H9 (cell line): ENCODE data around the gene MXD4. TPM values are rescaled to one million over a fixed set of nuclear protein-coding genes. Genes with fewer than 3 reads are reported as not detected.

Experiments
- DNase-seq: peaks from one replicate; pipeline ENCODE4 v3.0.0-alpha.2; 2017
- H2AFZ ChIP-seq: one replicate; pipeline ENCODE4 v1.6.1; 2013; ENCODE audit warnings: mild to moderate bottlenecking, low read length, control low read depth, moderate library complexity
- H2AK5ac ChIP-seq: 2 replicates; pipeline ENCODE4 v1.6.1; 2013; ENCODE audit warnings: low read length, control low read depth, mixed read lengths; ENCODE audit not compliant: insufficient read length
- H2BK120ac ChIP-seq: one replicate; pipeline ENCODE4 v1.6.1; 2013; ENCODE audit warnings: low read depth, mild to moderate bottlenecking, low read length, control low read depth, inconsistent platforms; ENCODE audit not compliant: poor library complexity, severe bottlenecking
- H2BK12ac ChIP-seq: 2 replicates; pipeline ENCODE4 v1.6.1; 2013; ENCODE audit warnings: low read length, control low read depth, mixed read lengths, low read depth; ENCODE audit not compliant: insufficient read length
- H2BK15ac ChIP-seq: 2 replicates; pipeline ENCODE4 v1.6.1; 2013; ENCODE audit warnings: low read depth, low read length, control low read depth
- H2BK20ac ChIP-seq: one replicate; pipeline ENCODE4 v1.6.1; 2013; ENCODE audit warnings: low read depth, mild to moderate bottlenecking, low read length, control low read depth, inconsistent platforms; ENCODE audit not compliant: poor library complexity, severe bottlenecking
- H2BK5ac ChIP-seq: 2 replicates; pipeline ENCODE4 v1.6.1; 2013; ENCODE audit warnings: low read length, control low read depth, mixed read lengths; ENCODE audit not compliant: insufficient read length
- H3K14ac ChIP-seq: 2 replicates; pipeline ENCODE4 v1.6.1; 2013; ENCODE audit warnings: low read length, control low read depth; ENCODE audit not compliant: insufficient read depth
- H3K18ac ChIP-seq: 2 replicates; pipeline ENCODE4 v1.6.1; 2013; ENCODE audit warnings: low read depth, mild to moderate bottlenecking, mixed read lengths, low read length, control low read depth; ENCODE audit not compliant: insufficient read length
- H3K23ac ChIP-seq: 2 replicates; pipeline ENCODE4 v1.6.1; 2013; ENCODE audit warnings: low read length, control low read depth, mixed read lengths, low read depth; ENCODE audit not compliant: insufficient read length
- H3K23me2 ChIP-seq: 2 replicates; pipeline ENCODE4 v1.6.1; 2013; ENCODE audit warnings: low read depth, mild to moderate bottlenecking, mixed read lengths, low read length, control low read depth; ENCODE audit not compliant: insufficient read length, poor library complexity, severe bottlenecking
- H3K27ac ChIP-seq: 2 replicates; pipeline ENCODE4 v1.5.1; 2013; ENCODE audit warnings: low read length, control low read depth, mixed read lengths, low read depth; ENCODE audit not compliant: insufficient read length
- H3K27me3 ChIP-seq: 2 replicates; pipeline ENCODE4 v1.6.1; 2013; ENCODE audit warnings: low read length, control low read depth, inconsistent platforms; ENCODE audit not compliant: insufficient read depth
- H3K4ac ChIP-seq: 2 replicates; pipeline ENCODE4 v1.6.1; 2013; ENCODE audit warnings: low read depth, mild to moderate bottlenecking, control low read depth, inconsistent platforms, low read length, moderate library complexity
- H3K4me1 ChIP-seq: 2 replicates; pipeline ENCODE4 v1.6.1; 2013; ENCODE audit warnings: low read length, control low read depth, inconsistent platforms; ENCODE audit not compliant: insufficient read depth
- H3K4me2 ChIP-seq: 2 replicates; pipeline ENCODE4 v1.6.1; 2013; ENCODE audit warnings: low read length, control low read depth, mixed read lengths; ENCODE audit not compliant: insufficient read length, insufficient read depth
- H3K56ac ChIP-seq: 2 replicates; pipeline ENCODE4 v1.6.1; 2013; ENCODE audit warnings: low read depth, mild to moderate bottlenecking, mixed read lengths, low read length, control low read depth; ENCODE audit not compliant: insufficient read length
- H3K79me1 ChIP-seq: 2 replicates; pipeline ENCODE4 v1.6.1; 2013; ENCODE audit warnings: low read depth, mild to moderate bottlenecking, moderate library complexity, low read length, control low read depth, inconsistent platforms; ENCODE audit not compliant: insufficient read depth, poor library complexity, severe bottlenecking
- H3K79me2 ChIP-seq: 2 replicates; pipeline ENCODE4 v1.6.1; 2013; ENCODE audit warnings: low read length, control low read depth, inconsistent platforms; ENCODE audit not compliant: insufficient read depth
- H3K9ac ChIP-seq: 2 replicates; pipeline ENCODE4 v1.6.1; 2013; ENCODE audit warnings: low read length, control low read depth, mixed read lengths; ENCODE audit not compliant: insufficient read length; ENCODE audit errors: extremely low read depth
- H3K9me3 ChIP-seq: one replicate; pipeline ENCODE4 v1.6.1; 2013; ENCODE audit warnings: low read depth, low read length, inconsistent platforms; ENCODE audit not compliant: control insufficient read depth
- H3T11ph ChIP-seq: one replicate; pipeline ENCODE4 v1.6.1; 2013; ENCODE audit warnings: mild to moderate bottlenecking, low read length, control low read depth, inconsistent platforms
- H4K20me1 ChIP-seq: one replicate; pipeline ENCODE4 v1.6.1; 2013; ENCODE audit not compliant: control insufficient read depth, insufficient read length, insufficient read depth
- H4K5ac ChIP-seq: 2 replicates; pipeline ENCODE4 v1.6.1; 2013; ENCODE audit warnings: low read depth, mild to moderate bottlenecking, mixed read lengths, low read length, control low read depth; ENCODE audit not compliant: insufficient read length
- H4K8ac ChIP-seq: replicated peaks from 2 replicates; pipeline ENCODE4 v1.6.1; 2013; ENCODE audit warnings: low read length, control low read depth, mixed read lengths, low read depth; ENCODE audit not compliant: insufficient read length
- H4K91ac ChIP-seq: 2 replicates; pipeline ENCODE4 v1.6.1; 2013; ENCODE audit warnings: low read depth, mild to moderate bottlenecking, moderate library complexity, mixed read lengths, low read length, control low read depth; ENCODE audit not compliant: insufficient read length
- H3K27ac Mint-ChIP-seq, 3 experiments: 2 replicates in 2 of 3; 3 replicates in 1 of 3; pipeline ENCODE4 v1.8.0; 2020 to 2021; ENCODE audit warnings: mixed read lengths in 3 of 3, mild to moderate bottlenecking in 1 of 3, moderate library complexity in 1 of 3
- H3K27me3 Mint-ChIP-seq: 2 replicates; pipeline ENCODE4 v1.8.0; 2021; ENCODE audit warnings: low read depth, mild to moderate bottlenecking, moderate library complexity, mixed read lengths
- H3K36me3 Mint-ChIP-seq, 3 experiments: 2 replicates in 2 of 3; 3 replicates in 1 of 3; pipeline ENCODE4 v1.8.0; 2020 to 2021; ENCODE audit warnings: low read depth in 3 of 3, mixed read lengths in 3 of 3; ENCODE audit not compliant: insufficient read depth in 1 of 3
- H3K4me1 Mint-ChIP-seq, 2 experiments: 2 replicates each; pipeline ENCODE4 v1.8.0; 2020; ENCODE audit warnings: mixed read lengths in 2 of 2
- H3K4me3 Mint-ChIP-seq, 2 experiments: 2 replicates in 1 of 2; 3 replicates in 1 of 2; pipeline ENCODE4 v1.8.0; 2020 to 2021; ENCODE audit warnings: mild to moderate bottlenecking in 2 of 2, mixed read lengths in 2 of 2, moderate library complexity in 1 of 2
- H3K9me3 Mint-ChIP-seq, 2 experiments: 2 replicates in 1 of 2; 3 replicates in 1 of 2; pipeline ENCODE4 v1.8.0; 2020; ENCODE audit warnings: mild to moderate bottlenecking in 2 of 2, mixed read lengths in 2 of 2, moderate library complexity in 1 of 2
- WGBS: extraction: QIAGEN DNeasy Blood & Tissue Kit; methylation state at CpG from one replicate; pipeline ENCODE4 v1.1.7; 2013; ENCODE audit warnings: missing lambda C conversion rate, low lambda C conversion rate, mixed read lengths; ENCODE audit not compliant: insufficient read length; ENCODE audit errors: extremely low coverage; 5-methylcytosine and 5-hydroxymethylcytosine counted together
- total RNA-seq: library from RNA; stranded (reverse); gene quantifications from 2 replicates; pipeline ENCODE4 v1.2.1, GENCODE V29; 2021
- TF ChIP-seq, protein P1 (sequence below): fragments of 200-600 bp; sonication (generic); conservative IDR thresholded peaks from 3 replicates; pipeline ENCODE4 v1.8.0; 2021; ENCODE audit warnings: antibody characterized with exemption, mild to moderate bottlenecking

Gene MXD4
- total RNA-seq, 1 experiment from 2014 or later = 24.1 TPM

- H3T11ph ChIP-seq = no peak overlapping the region
- H4K91ac ChIP-seq = no peak overlapping the region
- H3K18ac ChIP-seq = no peak overlapping the region
- no peak overlapping the region for H3K9ac ChIP-seq
- H3K14ac ChIP-seq = no peak overlapping the region
- no peaks in the 10 kb centered on the region for H3K27me3 ChIP-seq
- Mint-ChIP-seq H3K27me3 (no peaks in the 10 kb centered on the region; the same call in none of the 2 replicates), H3K4me3 (no peak overlapping the region), H3K4me1 (peaks cover 3 to 12% of the 10 kb centered on the region in 2 experiments; a peak in 3 of 4 replicates), H3K36me3 (peaks cover 6 to 7% (median 7%) of the 10 kb centered on the region in 3 experiments; a peak in 5 of 7 replicates), H3K27ac (no peak overlapping the region; a peak in 1 of 7 replicates), H3K9me3 (peaks cover 10 to 14% of the 10 kb centered on the region in 2 experiments)
- H4K5ac ChIP-seq = no peak overlapping the region
- no peaks in the 10 kb centered on the region for H3K79me1 ChIP-seq
- H3K79me2 ChIP-seq = no peaks in the 10 kb centered on the region
- H2BK5ac ChIP-seq = no peak overlapping the region
- H2BK15ac ChIP-seq = no peak overlapping the region
- DNase-seq = no peak
- no peaks in the 10 kb centered on the region for H3K23me2 ChIP-seq
- TF ChIP-seq, protein P1, sequence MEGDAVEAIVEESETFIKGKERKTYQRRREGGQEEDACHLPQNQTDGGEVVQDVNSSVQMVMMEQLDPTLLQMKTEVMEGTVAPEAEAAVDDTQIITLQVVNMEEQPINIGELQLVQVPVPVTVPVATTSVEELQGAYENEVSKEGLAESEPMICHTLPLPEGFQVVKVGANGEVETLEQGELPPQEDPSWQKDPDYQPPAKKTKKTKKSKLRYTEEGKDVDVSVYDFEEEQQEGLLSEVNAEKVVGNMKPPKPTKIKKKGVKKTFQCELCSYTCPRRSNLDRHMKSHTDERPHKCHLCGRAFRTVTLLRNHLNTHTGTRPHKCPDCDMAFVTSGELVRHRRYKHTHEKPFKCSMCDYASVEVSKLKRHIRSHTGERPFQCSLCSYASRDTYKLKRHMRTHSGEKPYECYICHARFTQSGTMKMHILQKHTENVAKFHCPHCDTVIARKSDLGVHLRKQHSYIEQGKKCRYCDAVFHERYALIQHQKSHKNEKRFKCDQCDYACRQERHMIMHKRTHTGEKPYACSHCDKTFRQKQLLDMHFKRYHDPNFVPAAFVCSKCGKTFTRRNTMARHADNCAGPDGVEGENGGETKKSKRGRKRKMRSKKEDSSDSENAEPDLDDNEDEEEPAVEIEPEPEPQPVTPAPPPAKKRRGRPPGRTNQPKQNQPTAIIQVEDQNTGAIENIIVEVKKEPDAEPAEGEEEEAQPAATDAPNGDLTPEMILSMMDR = no peak
- H3K4me2 ChIP-seq = no peak overlapping the region
- no peak overlapping the region for H2BK120ac ChIP-seq
- no peak overlapping the region for H2BK20ac ChIP-seq
- no peak overlapping the region for H2BK12ac ChIP-seq
- H2AFZ ChIP-seq = no peak overlapping the region
- peaks cover 6% of the 10 kb centered on the region for H3K9me3 ChIP-seq
- no CpG with 5 or more reads among the region's 40 CpGs for WGBS
- no peak overlapping the region for H3K4ac ChIP-seq
- H3K4me1 ChIP-seq = no peaks in the 10 kb centered on the region
- H3K27ac ChIP-seq = no peak overlapping the region
- H4K20me1 ChIP-seq = no peaks in the 10 kb centered on the region
- no peak overlapping the region for H3K56ac ChIP-seq
- no peak overlapping the region for H3K23ac ChIP-seq
- no peak overlapping the region for H4K8ac ChIP-seq
- no peak overlapping the region for H2AK5ac ChIP-seq
Measured at GRCh38 chr4:2297606-2298531, 36.0 kb upstream of the MXD4 start.
